ENCODE measurements around the gene GFOD2. TPM values are rescaled to one million over a fixed set of nuclear protein-coding genes. Genes with fewer than 3 reads are reported as not detected.

GFOD2 gene
- total and polyA plus RNA-seq, 2 of the 8 experiments (the other 6 are each of a cell fraction or from before 2014, with no cell fraction given): 21.4 to 33.2 TPM

GRCh38 chr16:67651039-67651438, 68.1 kb downstream of the GFOD2 start:
- no peaks in the 10 kb centered on the region for H3K79me1 ChIP-seq (ENCODE audit: low read depth, low read length)
- no peak overlapping the region for H2BK120ac ChIP-seq (replicated peaks; ENCODE audit: low read depth, low read length)
- peaks cover 5% of the 10 kb centered on the region; the same call in 1 of the 2 replicates for H3K23me2 ChIP-seq (ENCODE audit: low read depth, low read length)
- H3K56ac ChIP-seq (replicated peaks; ENCODE audit: insufficient read length, low read depth, low read length): no peak overlapping the region
- no peak overlapping the region for H2BK20ac ChIP-seq (ENCODE audit: low read length)
- H3K4me1 ChIP-seq (replicated peaks in 1 of 4; ENCODE audit: control insufficient read depth in 3 of 4, insufficient read depth in 4 of 4, low read length in 3 of 4): peaks cover 0 to 18% (median 7%) of the 10 kb centered on the region in 4 experiments; a peak in 5 of 7 replicates
- DNase-seq (ENCODE audit: low read depth in 1 of 2, low spot score in 2 of 2) (no peak), FAIRE-seq (no peak)
- no peaks in the 10 kb centered on the region for H3K79me2 ChIP-seq (ENCODE audit: control insufficient read depth in 1 of 2, insufficient read depth in 2 of 2, low read length in 2 of 2)
- H3K9ac ChIP-seq (replicated peaks in 1 of 4; ENCODE audit: extremely low read depth in 1 of 4, low read depth in 3 of 4, low read length in 3 of 4): no peak overlapping the region
- H3K14ac ChIP-seq (ENCODE audit: insufficient read length): no peak overlapping the region
- ChIA-PET POLR2A (ENCODE audit: partially characterized antibody) (interaction anchor here (0.6 to 3.4 kb wide), 3 partner anchors 9 to 89 kb away, joined by 3 to 13 read pairs (median 8); partner anchors contain the start of genes ACD, CTCF and PARD6A), CTCF (ENCODE audit: partially characterized antibody) (interaction anchor here (0.9 to 18.0 kb wide), 11 partner anchors 9 to 157 kb away, joined by 3 to 202 read pairs (median 4); partner anchors contain the start of genes ACD, C16orf86, ENKD1 and PARD6A)
- no peak overlapping the region for H2BK15ac ChIP-seq (ENCODE audit: low read length)
- no peak overlapping the region for H2AK5ac ChIP-seq (ENCODE audit: low read depth, low read length)
- H3K23ac ChIP-seq (ENCODE audit: insufficient read length): no peak overlapping the region
- TF ChIP-seq JUN (IDR thresholded peaks at IDR 0.05; ENCODE audit: low read depth, low read length): no peak
- peaks cover 5 to 15% of the 10 kb centered on the region in 2 experiments for H4K20me1 ChIP-seq (replicated peaks in 1 of 2; ENCODE audit: control insufficient read depth in 1 of 2, insufficient read depth in 2 of 2, low read length in 2 of 2)
- no peak overlapping the region for H3K27ac ChIP-seq (ENCODE audit: low read depth, low read length)
- no peak overlapping the region for H4K91ac ChIP-seq (replicated peaks; ENCODE audit: insufficient read length, low read length)
- H2BK5ac ChIP-seq (ENCODE audit: low read depth, low read length): no peak overlapping the region
- H2BK12ac ChIP-seq (ENCODE audit: low read depth, low read length): no peak overlapping the region
- H3K4me2 ChIP-seq (ENCODE audit: insufficient read depth in 1 of 2, low read depth in 2 of 2, low read length in 2 of 2): no peak overlapping the region
- no peak overlapping the region for H4K5ac ChIP-seq (ENCODE audit: insufficient read length, low read depth, low read length)
- H3K27me3 ChIP-seq (replicated peaks in 1 of 4; ENCODE audit: control insufficient read depth in 3 of 4, extremely low read depth in 1 of 4, insufficient read depth in 3 of 4, low read length in 3 of 4): peaks cover 3 to 42% (median 25%) of the 10 kb centered on the region in 4 experiments; a peak in 6 of 7 replicates
- H2AFZ ChIP-seq (ENCODE audit: low read length): no peak overlapping the region
- no peaks in the 10 kb centered on the region for H3K36me3 ChIP-seq (ENCODE audit: control insufficient read depth in 2 of 4, insufficient read depth in 4 of 4, low read length in 3 of 4)
- H3K4me3 ChIP-seq (ENCODE audit: extremely low read depth in 1 of 4, insufficient read depth in 2 of 4, low read depth in 3 of 4, low read length in 4 of 4): no peak overlapping the region
- no peak overlapping the region for H3K18ac ChIP-seq (ENCODE audit: extremely low read depth, low read length)
- H4K8ac ChIP-seq (ENCODE audit: extremely low read depth, insufficient read depth, low read length): no peak overlapping the region
- H3K4ac ChIP-seq (replicated peaks; ENCODE audit: insufficient read length, low read depth, low read length): no peak overlapping the region
- WGBS, 2 experiments (ENCODE audit: extremely low coverage in 1 of 2, insufficient coverage in 1 of 2, insufficient read length in 1 of 2, insufficient replicate concordance in 2 of 2, low coverage in 1 of 2, low lambda C conversion rate in 2 of 2, missing lambda C conversion rate in 1 of 2): 92% methylated on average over 7 of the region's 7 CpGs; no CpG with 5 or more reads in 1 of the 2 experiments
- H3K9me3 ChIP-seq (ENCODE audit: insufficient read depth in 2 of 2, low read depth in 1 of 2, low read length in 1 of 2): no peaks in the 10 kb centered on the region

Measured in H1 (cell line).